PC-9 (cell line): ENCODE data around the gene VPS13D. TPM values are rescaled to one million over a fixed set of nuclear protein-coding genes. Genes with fewer than 3 reads are reported as not detected.

Experiments
- BruUV-seq: library from RNA; stranded (reverse); fragments of 400-500 nt; replicated peaks from 2 replicates; lab custom pipeline; 2021; lab: Mats Ljungman, UMichigan
- CTCF ChIA-PET: fragments of 300-600 bp; sonication (Branson Sonifier 250); formaldehyde crosslinking; loops from one replicate; lab custom pipeline; 2022; ENCODE audit warnings: antibody characterized with exemption; lab: Charles Lee
- POLR2A ChIA-PET: fragments of 300-600 bp; sonication (Branson Sonifier 250); formaldehyde crosslinking; loops from one replicate; lab custom pipeline; 2022; ENCODE audit warnings: antibody characterized with exemption; ENCODE audit not compliant: unreplicated experiment; lab: Charles Lee
- DNase-seq, 2 experiments: peaks; one replicate each; pipeline versions ENCODE4 v3.0.0 to v3.0.0-alpha.2; 2015 to 2022; ENCODE audit warnings: mixed read lengths in 1 of 2
- H2AFZ ChIP-seq: fragments of 200-600 bp; sonication (generic); 2 replicates; pipeline ENCODE4 v1.8.1; 2017; ENCODE audit warnings: antibody characterized with exemption
- H3F3A ChIP-seq: fragments of 200-600 bp; sonication (generic); 2 replicates; pipeline ENCODE4 v1.8.1; 2017; ENCODE audit warnings: antibody characterized with exemption, mild to moderate bottlenecking, low read depth; ENCODE audit not compliant: insufficient read depth
- H3K27ac ChIP-seq: fragments of 200-600 bp; sonication (generic); 2 replicates; pipeline ENCODE4 v1.6.1; 2016; ENCODE audit warnings: mixed run types
- H3K27me3 ChIP-seq: fragments of 200-600 bp; sonication (generic); 2 replicates; pipeline ENCODE4 v1.6.1; 2016; ENCODE audit warnings: low read depth, mixed run types; ENCODE audit not compliant: insufficient read depth
- H3K36me3 ChIP-seq: fragments of 200-600 bp; sonication (generic); 2 replicates; pipeline ENCODE4 v1.6.1; 2016; ENCODE audit warnings: low read depth, mixed run types
- H3K4me1 ChIP-seq: fragments of 200-600 bp; sonication (generic); replicated peaks from 2 replicates; pipeline ENCODE4 v1.6.1; 2016; ENCODE audit warnings: mixed run types; ENCODE audit not compliant: insufficient read depth
- H3K4me2 ChIP-seq: fragments of 200-600 bp; sonication (generic); 2 replicates; pipeline ENCODE4 v1.6.1; 2017; ENCODE audit warnings: mixed run types
- H3K4me3 ChIP-seq: fragments of 200-600 bp; sonication (generic); 2 replicates; pipeline ENCODE4 v1.6.1; 2016; ENCODE audit warnings: mixed run types
- H3K79me2 ChIP-seq: fragments of 200-600 bp; sonication (generic); 2 replicates; pipeline ENCODE4 v1.6.1; 2017; ENCODE audit warnings: low read depth, mixed run types
- H3K9me2 ChIP-seq: fragments of 200-600 bp; sonication (generic); 2 replicates; pipeline ENCODE4 v1.8.1; 2017; ENCODE audit warnings: mild to moderate bottlenecking; ENCODE audit not compliant: insufficient read depth
- H3K9me3 ChIP-seq: fragments of 200-600 bp; sonication (generic); 2 replicates; pipeline ENCODE4 v1.8.1; 2016; ENCODE audit warnings: low read depth; ENCODE audit not compliant: insufficient read depth
- H4K20me1 ChIP-seq: fragments of 200-600 bp; sonication (generic); 2 replicates; pipeline ENCODE4 v1.8.1; 2017; ENCODE audit not compliant: insufficient read depth
- CTCF ChIP-seq: fragments of 200-600 bp; sonication (generic); conservative IDR thresholded peaks from 2 replicates; pipeline ENCODE4 v1.6.1; 2017; ENCODE audit warnings: mixed run types, antibody characterized with exemption, mild to moderate bottlenecking, moderate library complexity
- EZH2 ChIP-seq: fragments of 200-600 bp; sonication (generic); IDR thresholded peaks from 2 replicates; pipeline ENCODE4 v1.8.0; 2017; ENCODE audit warnings: antibody characterized with exemption, low read depth
- intact Hi-C: fragments of 100-400 bp; cut with micrococcal nuclease; formaldehyde crosslinking; loops from one replicate; pipeline ENCODE4 v1.10.0; 2022; ENCODE audit not compliant: unreplicated experiment
- total RNA-seq: library from RNA; stranded (reverse); gene quantifications from 2 replicates; pipeline ENCODE4 v1.2.3, GENCODE V29; 2021

Gene VPS13D
- total RNA-seq, 1 experiment from 2014 or later: 36.2 TPM

DNA sequence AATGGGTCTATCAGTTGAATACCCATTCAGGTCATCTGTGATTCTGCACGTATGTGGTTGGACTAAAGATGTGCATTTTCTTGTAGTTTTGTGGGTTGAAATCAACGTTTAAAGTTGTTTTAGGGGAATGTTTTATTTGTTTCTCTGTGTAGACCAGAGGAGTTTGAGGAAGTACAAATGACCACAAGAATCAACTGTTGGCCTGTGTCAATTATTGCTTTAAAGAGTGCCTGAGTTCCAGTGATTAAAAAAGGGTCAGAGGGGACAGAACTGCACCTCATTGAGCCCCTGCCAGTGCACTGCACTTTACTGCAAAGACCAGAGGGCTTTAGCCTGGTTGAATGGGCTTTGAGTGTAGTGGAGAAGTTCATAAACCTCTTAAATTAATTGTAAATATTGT is 190.3 kb downstream of the VPS13D start:
- POLR2A ChIA-PET: no interaction called here
- no peak overlapping the region for H3K4me2 ChIP-seq
- intact Hi-C loops: no loop called here
- no peak overlapping the region for H3K27ac ChIP-seq
- no peaks in the 10 kb centered on the region for H3K9me2 ChIP-seq
- no peak overlapping the region for H3K4me3 ChIP-seq
- no peaks in the 10 kb centered on the region for H3K9me3 ChIP-seq
- no peaks in the 10 kb centered on the region for H3K27me3 ChIP-seq
- H2AFZ ChIP-seq: no peak overlapping the region
- CTCF ChIA-PET: no interaction called here
- 0 out of 2 replicates have a peak, but pooled peaks cover 3% of the 10 kb centered on the region for H3F3A ChIP-seq
- no peak for TF ChIP-seq EZH2
- no peak for TF ChIP-seq CTCF
- no peaks in the 10 kb centered on the region for H3K79me2 ChIP-seq
- BruUV-seq: no TSS peak
- H3K36me3 ChIP-seq: no peaks in the 10 kb centered on the region
- no peaks in the 10 kb centered on the region for H3K4me1 ChIP-seq
- no peaks in the 10 kb centered on the region for H4K20me1 ChIP-seq
- no peak for DNase-seq

DNA sequence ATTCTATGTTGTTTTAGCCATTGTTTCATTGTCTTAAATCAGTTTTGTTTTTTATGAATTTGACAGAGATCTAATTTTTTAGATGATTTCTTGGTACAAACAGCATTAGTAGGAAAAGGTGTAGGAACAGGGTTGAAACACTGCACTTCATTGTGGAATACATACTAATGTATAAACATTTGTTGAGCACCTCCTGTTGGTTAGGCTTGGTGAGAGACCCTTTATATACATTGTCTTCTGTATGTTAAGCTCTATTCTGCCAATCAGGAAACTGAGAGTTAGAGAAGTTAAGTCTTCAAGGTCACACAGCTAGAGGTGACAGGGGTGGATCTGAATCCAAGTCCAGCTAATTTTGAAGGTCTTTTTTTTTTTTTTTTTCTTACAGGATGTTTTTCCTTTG is 192.7 kb downstream of the VPS13D start:
- POLR2A ChIA-PET: no interaction called here
- H2AFZ ChIP-seq: no peak overlapping the region
- CTCF ChIA-PET: no interaction called here
- no peaks in the 10 kb centered on the region for H3K36me3 ChIP-seq
- H3K9me2 ChIP-seq: no peaks in the 10 kb centered on the region
- DNase-seq: no peak
- H3K27me3 ChIP-seq: no peaks in the 10 kb centered on the region
- H3K4me2 ChIP-seq: no peak overlapping the region
- no peaks in the 10 kb centered on the region for H4K20me1 ChIP-seq
- H3F3A ChIP-seq: 0 out of 2 replicates have a peak, but pooled peaks cover 3% of the 10 kb centered on the region
- no peak overlapping the region for H3K4me3 ChIP-seq
- TF ChIP-seq CTCF: no peak
- TF ChIP-seq EZH2: no peak
- H3K27ac ChIP-seq: no peak overlapping the region
- H3K4me1 ChIP-seq: no peaks in the 10 kb centered on the region
- H3K79me2 ChIP-seq: no peaks in the 10 kb centered on the region
- intact Hi-C loops: no loop called here
- no peaks in the 10 kb centered on the region for H3K9me3 ChIP-seq
- no TSS peak for BruUV-seq

- no peaks in the 10 kb centered on the region for H3K27me3 ChIP-seq
- H3K4me3 ChIP-seq: no peak overlapping the region
- H4K20me1 ChIP-seq: no peaks in the 10 kb centered on the region
- H2AFZ ChIP-seq: no peak overlapping the region
- no peak overlapping the region for H3K27ac ChIP-seq
- H3K4me2 ChIP-seq: no peak overlapping the region
- 0 out of 2 replicates have a peak, but pooled peaks cover 3% of the 10 kb centered on the region for H3F3A ChIP-seq
- BruUV-seq: no TSS peak
- H3K9me2 ChIP-seq: no peaks in the 10 kb centered on the region
- no peak for DNase-seq
- H3K4me1 ChIP-seq: no peaks in the 10 kb centered on the region
- CTCF ChIA-PET: interaction anchor here (0.7 kb wide), 1 partner anchor 11 kb away, joined by 3 read pairs; no protein-coding TSS in a partner anchor
- POLR2A ChIA-PET: no interaction called here
- H3K36me3 ChIP-seq: no peaks in the 10 kb centered on the region
- intact Hi-C loops: no loop called here
- H3K79me2 ChIP-seq: no peaks in the 10 kb centered on the region
- TF ChIP-seq CTCF (no peak), EZH2 (no peak)
- no peaks in the 10 kb centered on the region for H3K9me3 ChIP-seq
These were observed 194.3 kb downstream of the VPS13D start for GRCh38 chr1:12424087-12424529.
